Nephron progenitor cell (in vitro differentiated cells): ENCODE measurements around the gene CACNA1D.
"Not testable (repeated sequence)": the region's sequence is repeated elsewhere in the genome, so short reads cannot be mapped to it uniquely, and the experiment has no call there.

Experiments
- DNase-seq: peaks from one replicate; pipeline ENCODE4 v3.0.0; 2021
- H3K27ac Mint-ChIP-seq: 2 replicates; pipeline ENCODE4 v1.8.0; 2021; ENCODE audit warnings: mild to moderate bottlenecking, moderate library complexity, mixed read lengths
- H3K27me3 Mint-ChIP-seq: 2 replicates; pipeline ENCODE4 v1.8.0; 2021; ENCODE audit warnings: mild to moderate bottlenecking, low read depth, mixed read lengths; ENCODE audit not compliant: poor library complexity
- H3K36me3 Mint-ChIP-seq: 2 replicates; pipeline ENCODE4 v1.8.0; 2021; ENCODE audit warnings: low read depth, mixed read lengths
- H3K4me1 Mint-ChIP-seq: 2 replicates; pipeline ENCODE4 v1.8.0; 2021; ENCODE audit warnings: mixed read lengths
- H3K4me3 Mint-ChIP-seq: 2 replicates; pipeline ENCODE4 v1.8.0; 2021; ENCODE audit warnings: mild to moderate bottlenecking, moderate library complexity, mixed read lengths
- H3K9me3 Mint-ChIP-seq: 2 replicates; pipeline ENCODE4 v1.8.0; 2021; ENCODE audit warnings: mild to moderate bottlenecking, moderate library complexity, mixed read lengths
- CTCF ChIP-seq: fragments of 200-600 bp; sonication (generic); IDR thresholded peaks from 2 replicates; pipeline ENCODE4 v1.5.0; 2021; ENCODE audit warnings: antibody characterized with exemption

CACNA1D gene

GRCh38 chr3:53493963-53494791 is at the start of gene CACNA1D:
Gene CACNA1D (plus strand): TSS chr3:53494611. CDS start chr3:53495167, 556 bp downstream.
- Mint-ChIP-seq H3K9me3 (no peaks in the 10 kb centered on the region), H3K4me3 (peak within 1 kb of the TSS; percentile 82), H3K27me3 (peaks cover 58% of the 10 kb centered on the region), H3K4me1 (peaks cover 68% of the 10 kb centered on the region), H3K36me3 (no peaks in the 10 kb centered on the region), H3K27ac (no peak within 1 kb of the TSS)
- TF ChIP-seq CTCF: no peak
- peak; percentile 65 for DNase-seq

GRCh38 chr3:53457068-53457467 is 37.3 kb upstream of the CACNA1D start:
- peaks cover 24% of the 10 kb centered on the region for H3K27me3 Mint-ChIP-seq
- no peak for DNase-seq
- H3K9me3 Mint-ChIP-seq: no peaks in the 10 kb centered on the region
- H3K4me3 Mint-ChIP-seq: no peak overlapping the region
- no peaks in the 10 kb centered on the region for H3K36me3 Mint-ChIP-seq
- peaks cover 6% of the 10 kb centered on the region for H3K4me1 Mint-ChIP-seq
- H3K27ac Mint-ChIP-seq: no peak overlapping the region
- no peak for TF ChIP-seq CTCF

GRCh38 chr3:53460326-53460725 is 34.1 kb upstream of the CACNA1D start:
- no peak for DNase-seq
- no peak for TF ChIP-seq CTCF

GRCh38 chr3:53464424-53464823 is 30.0 kb upstream of the CACNA1D start:
- Mint-ChIP-seq H3K27me3 (peaks cover 19% of the 10 kb centered on the region), H3K27ac (no peak overlapping the region), H3K4me3 (no peak overlapping the region), H3K36me3 (no peaks in the 10 kb centered on the region), H3K4me1 (peaks cover 6% of the 10 kb centered on the region), H3K9me3 (peaks cover 18% of the 10 kb centered on the region)
- no peak for DNase-seq
- no peak for TF ChIP-seq CTCF

More at GRCh38 chr3:53460326-53460725, 34.1 kb upstream of the CACNA1D start:
- Mint-ChIP-seq H3K27ac (no peak overlapping the region), H3K4me1 (peaks cover 6% of the 10 kb centered on the region), H3K9me3 (peaks cover 4% of the 10 kb centered on the region), H3K4me3 (no peak overlapping the region), H3K36me3 (no peaks in the 10 kb centered on the region), H3K27me3 (peaks cover 18% of the 10 kb centered on the region)

GRCh38 chr3:53469758-53470157 is 24.7 kb upstream of the CACNA1D start:
- Mint-ChIP-seq H3K27me3 (peaks cover 25% of the 10 kb centered on the region), H3K9me3 (peaks cover 56% of the 10 kb centered on the region)
- H3K36me3 Mint-ChIP-seq, H3K4me1 Mint-ChIP-seq, H3K4me3 Mint-ChIP-seq, H3K27ac Mint-ChIP-seq, DNase-seq: not testable (repeated sequence)

GRCh38 chr3:53473422-53473821 is 21.0 kb upstream of the CACNA1D start:
- peaks cover 20% of the 10 kb centered on the region for H3K27me3 Mint-ChIP-seq
- no peak overlapping the region for H3K4me3 Mint-ChIP-seq
- no peak overlapping the region for H3K27ac Mint-ChIP-seq
- H3K36me3 Mint-ChIP-seq: peaks cover 7% of the 10 kb centered on the region
- H3K9me3 Mint-ChIP-seq: peaks cover 52% of the 10 kb centered on the region
- DNase-seq: no peak
- TF ChIP-seq CTCF: no peak
- H3K4me1 Mint-ChIP-seq: peaks cover 10% of the 10 kb centered on the region

- not testable (repeated sequence) for DNase-seq, H3K36me3 Mint-ChIP-seq, H3K4me3 Mint-ChIP-seq, H3K27ac Mint-ChIP-seq
- Mint-ChIP-seq H3K9me3 (peaks cover 23% of the 10 kb centered on the region), H3K27me3 (peaks cover 17% of the 10 kb centered on the region), H3K4me1 (peaks cover 18% of the 10 kb centered on the region)
These were observed 18.0 kb upstream of the CACNA1D start for GRCh38 chr3:53476372-53476771.

- H3K36me3 Mint-ChIP-seq, DNase-seq, H3K27ac Mint-ChIP-seq, H3K4me3 Mint-ChIP-seq: not testable (repeated sequence)
- H3K9me3 Mint-ChIP-seq: peaks cover 12% of the 10 kb centered on the region
- H3K4me1 Mint-ChIP-seq: peaks cover 18% of the 10 kb centered on the region
- peaks cover 22% of the 10 kb centered on the region for H3K27me3 Mint-ChIP-seq
These were observed 16.7 kb upstream of the CACNA1D start for GRCh38 chr3:53477689-53478088.
